ENCODE results near the gene EDDM3A.

Gene EDDM3A

GRCh38 chr14:20790464-20791116 lies 44.9 kb downstream of the EDDM3A start:
- DNase-seq: no peak

GRCh38 chr14:20791187-20791586 lies 45.5 kb downstream of the EDDM3A start:
- DNase-seq: no peak

GRCh38 chr14:20791597-20791996 lies 45.9 kb downstream of the EDDM3A start:
- DNase-seq: no peak

GRCh38 chr14:20792556-20792955 lies 46.9 kb downstream of the EDDM3A start:
- DNase-seq: no peak

- no peak for DNase-seq
These were observed 49.1 kb downstream of the EDDM3A start for GRCh38 chr14:20794644-20795369.

GRCh38 chr14:20797164-20797563 lies 51.5 kb downstream of the EDDM3A start:
- DNase-seq: no peak
